Upper lobe of left lung (tissue), 4 donors: ENCODE data around the gene WDR45B.

Experiments
- EP300 ChIP-seq, 4 donors: sonication (generic); formaldehyde crosslinking; IDR thresholded peaks; one replicate each; pipeline ENCODE4 v1.5.1; 2017; ENCODE audit warnings: antibody characterized with exemption in 4 of 4, control low read depth in 2 of 4
- POLR2A ChIP-seq, 4 donors: fragments of 450-650 bp; IDR thresholded peaks; one replicate each; pipeline ENCODE4 v1.5.1; 2016 to 2017; ENCODE audit warnings: antibody characterized with exemption in 4 of 4, mild to moderate bottlenecking in 2 of 4
- TF ChIP-seq, protein P1 (sequence below), 6 experiments: fragments of 450-650 bp in 4 of 6; fragments of 200-600 bp in 2 of 6; sonication (generic) in 2 of 6; IDR thresholded peaks; one replicate each; pipeline ENCODE4 v1.5.1; 2016 to 2019; ENCODE audit warnings: antibody characterized with exemption in 6 of 6

DNA sequence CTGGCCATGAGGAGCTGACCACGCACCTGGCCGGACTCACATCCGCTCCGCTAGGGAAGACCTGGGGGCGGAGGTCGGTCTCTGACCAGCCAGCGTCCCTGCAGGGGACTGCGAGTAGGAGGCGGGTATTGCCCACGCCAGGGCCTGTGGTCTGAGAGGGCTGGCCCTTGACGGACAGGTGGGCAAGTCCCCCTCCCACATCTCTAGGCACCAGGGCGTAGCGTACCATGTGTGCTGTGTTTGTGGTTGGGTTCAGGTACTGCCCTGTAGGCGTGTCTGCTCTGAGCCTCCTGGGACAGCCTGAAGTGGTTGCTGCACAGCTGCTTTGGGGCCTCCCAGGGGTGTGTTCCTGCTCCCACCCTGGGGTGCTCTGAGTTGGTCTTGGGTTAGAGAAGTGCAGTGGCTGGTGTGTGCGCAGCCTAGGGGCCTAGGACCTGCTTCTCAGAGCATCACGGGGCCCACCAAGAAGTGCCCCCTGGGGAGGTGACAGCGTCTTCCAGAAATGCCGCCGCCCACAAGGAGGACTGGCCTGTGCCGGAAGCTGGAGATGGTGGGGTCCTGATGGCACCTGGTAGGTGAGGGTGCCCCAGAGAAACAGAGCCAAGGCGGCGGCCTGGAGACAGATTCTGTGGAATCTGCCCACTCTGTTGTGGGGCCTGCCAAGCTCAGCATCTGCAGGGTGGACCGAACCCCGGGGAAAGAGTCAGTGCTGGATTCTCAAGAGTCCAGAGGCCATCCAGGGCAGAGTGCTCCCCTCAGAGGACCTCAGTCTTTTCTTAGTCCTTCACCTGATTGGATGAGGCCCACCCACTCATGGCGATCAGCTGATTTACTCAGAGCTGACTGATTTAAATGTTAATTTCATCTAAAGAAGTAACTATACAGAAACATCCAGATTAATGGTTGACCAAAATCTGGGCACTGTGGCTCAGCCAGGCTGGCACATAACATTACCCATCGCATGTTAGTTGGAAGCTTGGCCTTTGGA, 48.3 kb downstream of the WDR45B start:
- TF ChIP-seq EP300 (IDR thresholded peaks at IDR 0.05) (no peak), POLR2A (IDR thresholded peaks at IDR 0.05) (no peak)
- TF ChIP-seq, protein P1, sequence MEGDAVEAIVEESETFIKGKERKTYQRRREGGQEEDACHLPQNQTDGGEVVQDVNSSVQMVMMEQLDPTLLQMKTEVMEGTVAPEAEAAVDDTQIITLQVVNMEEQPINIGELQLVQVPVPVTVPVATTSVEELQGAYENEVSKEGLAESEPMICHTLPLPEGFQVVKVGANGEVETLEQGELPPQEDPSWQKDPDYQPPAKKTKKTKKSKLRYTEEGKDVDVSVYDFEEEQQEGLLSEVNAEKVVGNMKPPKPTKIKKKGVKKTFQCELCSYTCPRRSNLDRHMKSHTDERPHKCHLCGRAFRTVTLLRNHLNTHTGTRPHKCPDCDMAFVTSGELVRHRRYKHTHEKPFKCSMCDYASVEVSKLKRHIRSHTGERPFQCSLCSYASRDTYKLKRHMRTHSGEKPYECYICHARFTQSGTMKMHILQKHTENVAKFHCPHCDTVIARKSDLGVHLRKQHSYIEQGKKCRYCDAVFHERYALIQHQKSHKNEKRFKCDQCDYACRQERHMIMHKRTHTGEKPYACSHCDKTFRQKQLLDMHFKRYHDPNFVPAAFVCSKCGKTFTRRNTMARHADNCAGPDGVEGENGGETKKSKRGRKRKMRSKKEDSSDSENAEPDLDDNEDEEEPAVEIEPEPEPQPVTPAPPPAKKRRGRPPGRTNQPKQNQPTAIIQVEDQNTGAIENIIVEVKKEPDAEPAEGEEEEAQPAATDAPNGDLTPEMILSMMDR (IDR thresholded peaks at IDR 0.05), result no peak
